PC-9 (cell line): ENCODE results near the gene SELENOV.

ENCODE experiments used
- EZH2 ChIP-seq: fragments of 200-600 bp; sonication (generic); IDR thresholded peaks from 2 replicates; pipeline ENCODE4 v1.8.0; 2017; ENCODE audit warnings: antibody characterized with exemption, low read depth
- TF ChIP-seq, protein P1 (sequence below): fragments of 200-600 bp; sonication (generic); conservative IDR thresholded peaks from 2 replicates; pipeline ENCODE4 v1.6.1; 2017; ENCODE audit warnings: mixed run types, antibody characterized with exemption, mild to moderate bottlenecking, moderate library complexity

DNA sequence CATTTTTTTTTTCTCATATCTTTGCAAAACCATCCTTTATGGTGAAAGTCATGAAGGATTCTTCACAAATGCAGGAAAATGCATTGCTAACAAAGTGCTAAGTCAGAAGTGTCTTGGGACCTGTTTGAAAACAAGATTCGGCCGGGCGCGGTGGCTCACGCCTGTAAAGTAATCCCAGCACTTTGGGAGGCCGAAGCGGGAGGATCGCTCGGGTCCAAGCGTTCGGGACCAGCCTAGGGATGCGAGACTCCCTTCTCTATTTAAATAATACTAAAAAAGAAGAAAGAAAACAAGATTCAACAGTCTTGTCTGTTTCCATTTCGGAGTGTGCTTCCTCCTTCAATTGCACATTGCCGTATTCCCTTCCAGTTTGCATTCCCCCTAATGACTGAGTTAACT, 16.9 kb downstream of the SELENOV start:
- TF ChIP-seq, protein P1, sequence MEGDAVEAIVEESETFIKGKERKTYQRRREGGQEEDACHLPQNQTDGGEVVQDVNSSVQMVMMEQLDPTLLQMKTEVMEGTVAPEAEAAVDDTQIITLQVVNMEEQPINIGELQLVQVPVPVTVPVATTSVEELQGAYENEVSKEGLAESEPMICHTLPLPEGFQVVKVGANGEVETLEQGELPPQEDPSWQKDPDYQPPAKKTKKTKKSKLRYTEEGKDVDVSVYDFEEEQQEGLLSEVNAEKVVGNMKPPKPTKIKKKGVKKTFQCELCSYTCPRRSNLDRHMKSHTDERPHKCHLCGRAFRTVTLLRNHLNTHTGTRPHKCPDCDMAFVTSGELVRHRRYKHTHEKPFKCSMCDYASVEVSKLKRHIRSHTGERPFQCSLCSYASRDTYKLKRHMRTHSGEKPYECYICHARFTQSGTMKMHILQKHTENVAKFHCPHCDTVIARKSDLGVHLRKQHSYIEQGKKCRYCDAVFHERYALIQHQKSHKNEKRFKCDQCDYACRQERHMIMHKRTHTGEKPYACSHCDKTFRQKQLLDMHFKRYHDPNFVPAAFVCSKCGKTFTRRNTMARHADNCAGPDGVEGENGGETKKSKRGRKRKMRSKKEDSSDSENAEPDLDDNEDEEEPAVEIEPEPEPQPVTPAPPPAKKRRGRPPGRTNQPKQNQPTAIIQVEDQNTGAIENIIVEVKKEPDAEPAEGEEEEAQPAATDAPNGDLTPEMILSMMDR, result no peak
- TF ChIP-seq EZH2, result no peak
